ENCODE results near the gene KPRP. TPM values are rescaled to one million over a fixed set of nuclear protein-coding genes. Genes with fewer than 3 reads are reported as not detected.

Gene KPRP
- total RNA-seq, 1 experiment from 2014 or later: not detected

GRCh38 chr1:152758636-152759035 is 811 bp downstream of the KPRP start:
- DNase-seq: no peak
- H3K36me3 ChIP-seq (ENCODE audit: control insufficient read depth, insufficient read depth, low read length): no peaks in the 10 kb centered on the region
- Mint-ChIP-seq H3K27me3 (ENCODE audit: insufficient read depth, unreplicated experiment) (peaks cover 16% of the 10 kb centered on the region), H3K27ac (ENCODE audit: unreplicated experiment) (no peak overlapping the region), H3K9me3 (ENCODE audit: unreplicated experiment) (no peaks in the 10 kb centered on the region), H3K4me3 (ENCODE audit: unreplicated experiment) (no peak overlapping the region), H3K36me3 (ENCODE audit: insufficient read depth, unreplicated experiment) (no peaks in the 10 kb centered on the region), H3K4me1 (ENCODE audit: low read depth, unreplicated experiment) (no peaks in the 10 kb centered on the region)
- TF ChIP-seq, protein P1, sequence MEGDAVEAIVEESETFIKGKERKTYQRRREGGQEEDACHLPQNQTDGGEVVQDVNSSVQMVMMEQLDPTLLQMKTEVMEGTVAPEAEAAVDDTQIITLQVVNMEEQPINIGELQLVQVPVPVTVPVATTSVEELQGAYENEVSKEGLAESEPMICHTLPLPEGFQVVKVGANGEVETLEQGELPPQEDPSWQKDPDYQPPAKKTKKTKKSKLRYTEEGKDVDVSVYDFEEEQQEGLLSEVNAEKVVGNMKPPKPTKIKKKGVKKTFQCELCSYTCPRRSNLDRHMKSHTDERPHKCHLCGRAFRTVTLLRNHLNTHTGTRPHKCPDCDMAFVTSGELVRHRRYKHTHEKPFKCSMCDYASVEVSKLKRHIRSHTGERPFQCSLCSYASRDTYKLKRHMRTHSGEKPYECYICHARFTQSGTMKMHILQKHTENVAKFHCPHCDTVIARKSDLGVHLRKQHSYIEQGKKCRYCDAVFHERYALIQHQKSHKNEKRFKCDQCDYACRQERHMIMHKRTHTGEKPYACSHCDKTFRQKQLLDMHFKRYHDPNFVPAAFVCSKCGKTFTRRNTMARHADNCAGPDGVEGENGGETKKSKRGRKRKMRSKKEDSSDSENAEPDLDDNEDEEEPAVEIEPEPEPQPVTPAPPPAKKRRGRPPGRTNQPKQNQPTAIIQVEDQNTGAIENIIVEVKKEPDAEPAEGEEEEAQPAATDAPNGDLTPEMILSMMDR (IDR thresholded peaks at IDR 0.05; ENCODE audit: insufficient read depth in 1 of 2, low read depth in 1 of 2, low read length in 1 of 2, severe bottlenecking in 1 of 2, unreplicated experiment in 1 of 2): no peak
- ChIA-PET POLR2A (no interaction called here), CTCF (no interaction called here)
- BruUV-seq (replicated peaks): no TSS peak
- no peaks in the 10 kb centered on the region for H3K4me1 ChIP-seq
- no peaks in the 10 kb centered on the region for H3K9me3 ChIP-seq
- intact Hi-C loops (cut with micrococcal nuclease; ENCODE audit: unreplicated experiment): no loop called here
- H3K4me3 ChIP-seq (ENCODE audit: low read depth, low read length): no peak overlapping the region
- H3K27me3 ChIP-seq (replicated peaks; ENCODE audit: control insufficient read depth, insufficient read depth, low read length): no peaks in the 10 kb centered on the region

- no peak overlapping the region for H3K4me3 ChIP-seq (ENCODE audit: low read depth, low read length)
- no peak for DNase-seq
- Mint-ChIP-seq H3K4me3 (ENCODE audit: unreplicated experiment) (no peak overlapping the region), H3K36me3 (ENCODE audit: insufficient read depth, unreplicated experiment) (no peaks in the 10 kb centered on the region), H3K4me1 (ENCODE audit: low read depth, unreplicated experiment) (no peaks in the 10 kb centered on the region), H3K27ac (ENCODE audit: unreplicated experiment) (no peak overlapping the region), H3K9me3 (ENCODE audit: unreplicated experiment) (no peaks in the 10 kb centered on the region), H3K27me3 (ENCODE audit: insufficient read depth, unreplicated experiment) (peaks cover 16% of the 10 kb centered on the region)
- no TSS peak for BruUV-seq (replicated peaks)
- H3K36me3 ChIP-seq (ENCODE audit: control insufficient read depth, insufficient read depth, low read length): no peaks in the 10 kb centered on the region
- no peaks in the 10 kb centered on the region for H3K4me1 ChIP-seq
- no peaks in the 10 kb centered on the region for H3K9me3 ChIP-seq
- ChIA-PET POLR2A (no interaction called here), CTCF (no interaction called here)
- intact Hi-C loops (cut with micrococcal nuclease; ENCODE audit: unreplicated experiment): no loop called here
- H3K27me3 ChIP-seq (replicated peaks; ENCODE audit: control insufficient read depth, insufficient read depth, low read length): no peaks in the 10 kb centered on the region
- TF ChIP-seq, protein P1 (IDR thresholded peaks at IDR 0.05; ENCODE audit: insufficient read depth in 1 of 2, low read depth in 1 of 2, low read length in 1 of 2, severe bottlenecking in 1 of 2, unreplicated experiment in 1 of 2): no peak
Observed at GRCh38 chr1:152759453-152760173, 1.8 kb downstream of the KPRP start.

GRCh38 chr1:152760551-152761190 is 2.8 kb downstream of the KPRP start:
- no peaks in the 10 kb centered on the region for H3K27me3 ChIP-seq (replicated peaks; ENCODE audit: control insufficient read depth, insufficient read depth, low read length)
- no peaks in the 10 kb centered on the region for H3K36me3 Mint-ChIP-seq (ENCODE audit: insufficient read depth, unreplicated experiment)

More at GRCh38 chr1:152760551-152761190, 2.8 kb downstream of the KPRP start:
- ChIA-PET CTCF (no interaction called here), POLR2A (no interaction called here)
- intact Hi-C loops (cut with micrococcal nuclease; ENCODE audit: unreplicated experiment): no loop called here
- Histone ChIP-seq H3K4me3 (ENCODE audit: low read depth, low read length) (no peak overlapping the region), H3K9me3 (no peaks in the 10 kb centered on the region), H3K36me3 (ENCODE audit: control insufficient read depth, insufficient read depth, low read length) (no peaks in the 10 kb centered on the region), H3K4me1 (no peaks in the 10 kb centered on the region)
- no peaks in the 10 kb centered on the region for H3K4me1 Mint-ChIP-seq (ENCODE audit: low read depth, unreplicated experiment)
- no peaks in the 10 kb centered on the region for H3K9me3 Mint-ChIP-seq (ENCODE audit: unreplicated experiment)
- BruUV-seq (replicated peaks): no TSS peak
- TF ChIP-seq, protein P1 (IDR thresholded peaks at IDR 0.05; ENCODE audit: insufficient read depth in 1 of 2, low read depth in 1 of 2, low read length in 1 of 2, severe bottlenecking in 1 of 2, unreplicated experiment in 1 of 2): no peak
- H3K4me3 Mint-ChIP-seq (ENCODE audit: unreplicated experiment): no peak overlapping the region
- H3K27me3 Mint-ChIP-seq (ENCODE audit: insufficient read depth, unreplicated experiment): peaks cover 16% of the 10 kb centered on the region
- no peak for DNase-seq
- H3K27ac Mint-ChIP-seq (ENCODE audit: unreplicated experiment): no peak overlapping the region
